ENCODE data around the gene PRSS27.

The PRSS27 gene

DNA sequence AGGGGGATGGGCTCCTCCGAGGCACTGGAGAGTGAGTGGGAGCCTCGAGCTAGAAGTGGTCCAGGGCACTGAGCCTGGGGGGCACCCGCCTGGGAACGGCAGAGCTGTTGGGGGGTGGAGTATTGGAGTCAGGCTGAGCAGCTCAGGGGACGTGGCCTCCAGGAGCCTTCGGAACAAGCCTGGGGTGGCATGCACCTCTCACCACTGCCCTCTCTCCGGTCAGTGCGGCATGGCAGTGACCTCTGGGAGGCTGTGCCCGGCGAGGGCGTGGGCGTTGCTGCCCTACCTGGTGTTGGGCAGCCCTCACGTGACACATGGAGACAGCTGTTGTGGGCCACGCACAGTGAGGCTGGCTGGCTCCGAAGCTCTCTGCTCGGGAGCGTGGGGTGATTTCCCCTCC is 13.9 kb downstream of the PRSS27 start:
- DNase-seq (ENCODE audit: low read depth) = no peak
- H3K4me3 ChIP-seq (ENCODE audit: low read length) = no peak overlapping the region
- TF ChIP-seq, protein P1, sequence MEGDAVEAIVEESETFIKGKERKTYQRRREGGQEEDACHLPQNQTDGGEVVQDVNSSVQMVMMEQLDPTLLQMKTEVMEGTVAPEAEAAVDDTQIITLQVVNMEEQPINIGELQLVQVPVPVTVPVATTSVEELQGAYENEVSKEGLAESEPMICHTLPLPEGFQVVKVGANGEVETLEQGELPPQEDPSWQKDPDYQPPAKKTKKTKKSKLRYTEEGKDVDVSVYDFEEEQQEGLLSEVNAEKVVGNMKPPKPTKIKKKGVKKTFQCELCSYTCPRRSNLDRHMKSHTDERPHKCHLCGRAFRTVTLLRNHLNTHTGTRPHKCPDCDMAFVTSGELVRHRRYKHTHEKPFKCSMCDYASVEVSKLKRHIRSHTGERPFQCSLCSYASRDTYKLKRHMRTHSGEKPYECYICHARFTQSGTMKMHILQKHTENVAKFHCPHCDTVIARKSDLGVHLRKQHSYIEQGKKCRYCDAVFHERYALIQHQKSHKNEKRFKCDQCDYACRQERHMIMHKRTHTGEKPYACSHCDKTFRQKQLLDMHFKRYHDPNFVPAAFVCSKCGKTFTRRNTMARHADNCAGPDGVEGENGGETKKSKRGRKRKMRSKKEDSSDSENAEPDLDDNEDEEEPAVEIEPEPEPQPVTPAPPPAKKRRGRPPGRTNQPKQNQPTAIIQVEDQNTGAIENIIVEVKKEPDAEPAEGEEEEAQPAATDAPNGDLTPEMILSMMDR (IDR thresholded peaks at IDR 0.05; ENCODE audit: insufficient read depth, low read depth, low read length, missing control alignments) = no peak

DNA sequence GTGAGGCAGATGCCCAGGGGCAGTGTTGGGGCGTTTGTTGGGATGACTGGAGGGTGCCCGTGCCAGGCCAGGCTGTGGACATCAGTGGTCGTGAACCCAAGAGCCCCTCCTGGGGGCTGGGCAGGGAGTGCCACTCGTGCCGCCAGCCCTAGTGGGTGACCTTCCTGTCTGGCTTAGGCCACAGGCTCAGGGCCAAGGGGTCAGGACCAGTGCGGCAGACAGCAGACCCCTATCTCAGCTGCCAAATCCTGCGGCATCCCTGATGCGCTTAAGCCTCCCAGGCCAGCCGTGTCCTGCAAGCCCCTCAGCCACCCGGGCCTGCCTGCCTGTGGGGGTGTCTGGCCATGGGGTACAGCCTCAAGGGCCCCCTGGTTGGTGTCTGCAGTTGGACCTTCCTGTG is 14.7 kb downstream of the PRSS27 start:
- DNase-seq (ENCODE audit: low read depth) = no peak
- no peak overlapping the region for H3K4me3 ChIP-seq (ENCODE audit: low read length)
- TF ChIP-seq, protein P1 (IDR thresholded peaks at IDR 0.05; ENCODE audit: insufficient read depth, low read depth, low read length, missing control alignments) = no peak

DNA sequence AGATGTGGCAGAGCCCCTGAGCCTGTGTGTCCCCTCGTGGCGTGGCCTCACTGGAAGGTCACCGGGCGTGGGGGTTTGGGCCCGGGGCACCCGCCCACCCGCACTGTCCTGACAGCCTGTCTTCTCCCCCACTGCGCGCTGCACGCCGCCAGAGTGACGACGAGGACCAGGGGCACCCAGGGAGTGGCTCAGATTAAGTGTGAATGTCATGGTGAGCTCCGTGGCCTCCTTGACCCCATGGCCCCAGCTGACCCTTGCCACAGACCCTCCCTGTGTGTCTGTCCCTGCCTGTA is 15.1 kb downstream of the PRSS27 start:
- TF ChIP-seq, protein P1 (IDR thresholded peaks at IDR 0.05; ENCODE audit: insufficient read depth, low read depth, low read length, missing control alignments) = no peak
- no peak overlapping the region for H3K4me3 ChIP-seq (ENCODE audit: low read length)
- no peak for DNase-seq (ENCODE audit: low read depth)

DNA sequence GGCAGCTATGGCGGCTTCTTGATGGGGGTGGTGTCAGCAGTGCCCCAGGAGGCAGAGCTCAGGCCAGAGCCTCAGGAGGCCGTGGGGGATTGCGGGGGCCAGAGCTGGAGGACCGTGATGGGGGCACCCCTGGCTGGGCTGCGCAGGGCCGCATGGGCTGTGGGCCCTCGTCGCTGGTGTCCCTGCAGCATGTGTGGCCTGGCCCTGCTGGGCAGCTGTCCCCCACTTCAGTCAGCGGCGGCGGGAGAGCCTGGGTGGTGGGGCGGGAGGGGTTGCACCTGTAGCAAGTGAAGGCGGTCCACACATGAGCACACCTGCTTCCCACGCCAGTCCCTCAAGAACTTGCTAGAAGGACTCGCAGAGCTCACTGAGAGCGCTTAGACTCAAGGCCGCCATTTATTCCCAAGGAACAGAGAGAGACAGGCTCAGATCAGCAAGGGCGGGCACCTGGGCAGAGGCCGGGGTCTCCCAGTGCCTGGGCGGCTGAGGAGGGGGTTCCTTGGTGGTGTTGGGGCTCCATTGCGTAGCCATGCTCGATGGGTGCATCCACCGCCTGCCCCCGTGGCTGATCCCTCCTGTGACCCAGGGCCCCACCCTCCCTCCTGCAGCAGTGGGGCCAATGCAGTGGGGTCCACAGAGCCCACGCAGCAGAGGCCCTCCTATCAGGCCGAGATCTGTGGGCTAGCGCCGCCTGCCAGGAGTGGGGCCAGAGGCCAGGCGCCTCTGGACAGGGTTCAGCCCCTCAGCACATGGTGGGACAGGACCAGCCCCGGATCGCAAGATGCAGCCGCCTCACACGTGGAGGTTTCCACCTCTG is 15.7 kb downstream of the PRSS27 start:
- DNase-seq (ENCODE audit: low read depth) = no peak
- TF ChIP-seq, protein P1 (IDR thresholded peaks at IDR 0.05; ENCODE audit: insufficient read depth, low read depth, low read length, missing control alignments) = no peak

DNA sequence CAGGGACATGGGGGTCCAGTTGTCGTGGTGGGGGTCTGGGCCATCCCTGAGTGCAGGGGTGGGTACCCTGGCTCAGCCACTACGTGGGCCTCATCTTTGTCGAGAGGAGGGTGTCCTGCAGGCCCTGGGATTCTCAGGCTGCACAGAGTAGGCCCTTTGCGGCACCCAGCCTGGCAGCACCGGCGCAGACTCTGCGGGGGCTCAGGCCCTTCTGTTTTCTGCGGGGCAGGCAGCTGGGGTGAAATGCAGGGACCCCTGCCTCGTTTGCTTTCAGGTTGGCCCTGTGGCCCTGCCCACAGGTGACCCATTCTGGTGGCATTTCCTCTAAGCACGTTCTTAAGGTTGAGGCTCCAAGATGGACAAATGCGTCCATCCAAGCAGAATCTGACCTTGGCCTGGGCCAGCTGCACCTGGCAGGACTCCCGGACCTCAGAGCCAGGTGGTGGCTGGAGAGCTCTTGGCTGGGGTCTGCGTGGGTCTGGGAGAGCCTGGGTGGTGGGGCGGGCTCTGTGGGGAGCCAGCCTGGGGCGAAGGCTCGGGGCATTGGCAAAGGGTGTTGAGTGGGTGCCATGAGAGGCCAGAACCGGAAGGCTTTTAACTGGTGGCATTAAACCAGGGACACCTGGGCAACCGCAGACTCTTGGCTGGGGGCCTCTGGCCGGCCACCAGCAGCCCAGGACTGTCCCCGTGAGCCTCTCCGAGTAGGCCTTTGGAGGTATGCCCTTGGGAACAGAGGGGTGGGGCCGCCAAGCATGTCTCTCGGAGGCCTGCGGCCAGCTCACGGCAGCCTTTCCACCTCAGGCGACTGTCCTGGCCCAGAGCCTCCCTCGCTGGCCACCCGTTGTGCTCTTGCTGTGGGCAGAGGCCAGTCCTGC is 16.9 kb downstream of the PRSS27 start:
- H3K4me3 ChIP-seq (ENCODE audit: low read length) = no peak overlapping the region
- DNase-seq (ENCODE audit: low read depth) = no peak
- TF ChIP-seq, protein P1 (IDR thresholded peaks at IDR 0.05; ENCODE audit: insufficient read depth, low read depth, low read length, missing control alignments) = no peak

More for the DNA sequence above, 15.7 kb downstream of the PRSS27 start:
- H3K4me3 ChIP-seq (ENCODE audit: low read length) = no peak overlapping the region

DNA sequence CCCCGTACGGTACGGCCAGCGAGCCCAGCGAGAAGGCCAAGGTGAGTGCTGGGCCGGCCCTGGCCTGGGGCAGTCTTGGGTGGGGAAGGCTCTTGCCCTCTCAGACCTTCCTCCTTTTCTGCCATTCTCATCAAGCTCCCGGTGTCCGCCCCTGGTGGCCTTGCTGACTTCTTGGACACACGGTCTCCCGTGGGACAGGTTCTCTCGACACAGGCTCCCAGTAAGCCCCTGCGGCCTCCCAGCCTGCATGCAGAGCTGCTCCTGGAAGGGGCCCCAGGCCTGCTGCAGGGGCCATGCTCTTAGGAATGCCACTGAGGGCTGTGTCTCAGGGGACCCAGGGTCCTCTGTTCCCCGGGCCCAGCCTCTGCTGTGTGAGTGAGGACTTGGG is 17.6 kb downstream of the PRSS27 start:
- H3K4me3 ChIP-seq (ENCODE audit: low read length) = no peak overlapping the region
- no peak for DNase-seq (ENCODE audit: low read depth)
- TF ChIP-seq, protein P1 (IDR thresholded peaks at IDR 0.05; ENCODE audit: insufficient read depth, low read depth, low read length, missing control alignments) = no peak

Measured in epithelial cell of esophagus (primary cell).